ENCODE results near the gene SLC12A3.

The SLC12A3 gene

GRCh38 chr16:56938664-56939513 lies 73.9 kb downstream of the SLC12A3 start:
- in situ Hi-C loops (cut with MboI; ENCODE audit: low sequenced_read_pairs): no loop called here

GRCh38 chr16:56939801-56940200 lies 74.8 kb downstream of the SLC12A3 start:
- in situ Hi-C loops (cut with MboI; ENCODE audit: low sequenced_read_pairs): no loop called here

GRCh38 chr16:56941092-56941491 lies 76.1 kb downstream of the SLC12A3 start:
- in situ Hi-C loops (cut with MboI; ENCODE audit: low sequenced_read_pairs): no loop called here

- in situ Hi-C loops (cut with MboI; ENCODE audit: low sequenced_read_pairs): no loop called here
Measured at GRCh38 chr16:56941856-56942331, 76.9 kb downstream of the SLC12A3 start.

- in situ Hi-C loops (cut with MboI; ENCODE audit: low sequenced_read_pairs): no loop called here
Measured at GRCh38 chr16:56943761-56944375, 78.9 kb downstream of the SLC12A3 start.

- in situ Hi-C loops (cut with MboI; ENCODE audit: low sequenced_read_pairs): no loop called here
Measured at GRCh38 chr16:56944954-56945839, 80.2 kb downstream of the SLC12A3 start.

- in situ Hi-C loops (cut with MboI; ENCODE audit: low sequenced_read_pairs): no loop called here
Measured at GRCh38 chr16:56945847-56946527, 81.0 kb downstream of the SLC12A3 start.

GRCh38 chr16:56946767-56947603 lies 82.0 kb downstream of the SLC12A3 start:
- in situ Hi-C loops (cut with MboI; ENCODE audit: low sequenced_read_pairs): no loop called here

- in situ Hi-C loops (cut with MboI; ENCODE audit: low sequenced_read_pairs): no loop called here
Measured at GRCh38 chr16:56947604-56947995, 82.6 kb downstream of the SLC12A3 start.

GRCh38 chr16:56948234-56948633 lies 83.2 kb downstream of the SLC12A3 start:
- in situ Hi-C loops (cut with MboI; ENCODE audit: low sequenced_read_pairs): no loop called here

- in situ Hi-C loops (cut with MboI; ENCODE audit: low sequenced_read_pairs): no loop called here
Measured at GRCh38 chr16:56950051-56950450, 85.0 kb downstream of the SLC12A3 start.

- in situ Hi-C loops (cut with MboI; ENCODE audit: low sequenced_read_pairs): no loop called here
Measured at GRCh38 chr16:56950455-56950854, 85.4 kb downstream of the SLC12A3 start.

- in situ Hi-C loops (cut with MboI; ENCODE audit: low sequenced_read_pairs): no loop called here
Measured at GRCh38 chr16:56950881-56951771, 86.1 kb downstream of the SLC12A3 start.

GRCh38 chr16:56953006-56953405 lies 88.0 kb downstream of the SLC12A3 start:
- in situ Hi-C loops (cut with MboI; ENCODE audit: low sequenced_read_pairs): no loop called here

- in situ Hi-C loops (cut with MboI; ENCODE audit: low sequenced_read_pairs): no loop called here
Measured at GRCh38 chr16:56956076-56956475, 91.1 kb downstream of the SLC12A3 start.

- in situ Hi-C loops (cut with MboI; ENCODE audit: low sequenced_read_pairs): no loop called here
Measured at GRCh38 chr16:56956756-56957155, 91.7 kb downstream of the SLC12A3 start.

- in situ Hi-C loops (cut with MboI; ENCODE audit: low sequenced_read_pairs): no loop called here
Measured at GRCh38 chr16:56960681-56961281, 95.8 kb downstream of the SLC12A3 start.

GRCh38 chr16:56961386-56961785 lies 96.4 kb downstream of the SLC12A3 start:
- in situ Hi-C loops (cut with MboI; ENCODE audit: low sequenced_read_pairs): no loop called here
